Right kidney (tissue), 1 donor: ENCODE measurements around the gene NEUROG3.
"Not testable (repeated sequence)": the region's sequence is repeated elsewhere in the genome, so short reads cannot be mapped to it uniquely, and the experiment has no call there.

ENCODE experiments used
- DNase-seq: peaks from one replicate; pipeline ENCODE4 v3.0.0-alpha.2; 2016

Gene NEUROG3

GRCh38 chr10:69571618-69572158, 1.5 kb downstream of the NEUROG3 start:
- no peak for DNase-seq

- DNase-seq = no peak
Measured at GRCh38 chr10:69570050-69570816, 3.0 kb downstream of the NEUROG3 start.

- no peak for DNase-seq
Measured at GRCh38 chr10:69569396-69569934, 3.8 kb downstream of the NEUROG3 start.

GRCh38 chr10:69568472-69569395, 4.5 kb downstream of the NEUROG3 start:
- DNase-seq = no peak

DNA sequence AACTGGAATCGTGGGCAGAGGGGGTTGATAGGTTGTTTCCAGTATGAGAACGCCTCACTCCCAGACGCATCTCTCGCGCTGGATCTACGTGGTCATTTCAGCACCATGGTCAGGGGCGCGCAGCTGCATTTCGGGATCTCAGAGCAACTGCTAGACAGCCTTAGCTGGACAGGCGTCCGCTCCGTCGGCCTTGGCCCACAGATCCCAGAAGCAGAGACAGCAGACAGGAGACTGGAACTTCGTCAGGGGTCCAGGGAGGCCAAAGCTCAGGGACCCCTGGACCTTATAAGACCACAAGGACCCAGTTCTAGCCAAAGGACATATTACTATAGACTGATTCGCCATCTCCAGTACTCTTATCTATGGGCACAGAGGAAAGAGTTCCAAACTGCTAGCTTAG, 5.3 kb downstream of the NEUROG3 start:
- peak; percentile 48 for DNase-seq

DNA sequence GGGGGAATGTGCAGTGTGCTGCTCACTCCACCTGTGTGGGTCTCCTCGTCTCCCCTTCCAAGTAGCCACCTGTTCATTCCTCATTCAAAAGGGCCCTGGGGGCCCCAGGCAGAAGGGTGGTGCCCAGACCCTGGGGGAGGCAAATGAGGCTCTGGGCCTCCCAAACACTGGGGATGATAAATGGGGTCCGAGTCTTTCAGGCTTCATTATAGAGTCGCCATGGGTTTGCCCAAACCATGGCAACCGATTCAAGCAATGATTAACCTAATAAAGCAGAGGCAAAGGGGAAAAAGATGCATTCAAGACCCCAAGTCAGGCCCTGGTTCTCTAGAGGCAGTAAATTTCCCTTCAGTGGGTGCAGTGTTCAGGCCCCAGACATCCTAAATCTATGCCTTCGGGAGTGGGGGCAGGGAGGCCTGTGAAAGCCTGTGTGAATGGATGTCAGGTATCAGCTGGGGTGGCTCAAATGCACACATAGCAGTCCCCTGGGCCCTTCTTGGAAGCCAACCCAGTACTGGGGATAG, 10.4 kb downstream of the NEUROG3 start:
- no peak for DNase-seq

- DNase-seq = no peak
Measured at GRCh38 chr10:69559525-69559924, 13.7 kb downstream of the NEUROG3 start.

DNA sequence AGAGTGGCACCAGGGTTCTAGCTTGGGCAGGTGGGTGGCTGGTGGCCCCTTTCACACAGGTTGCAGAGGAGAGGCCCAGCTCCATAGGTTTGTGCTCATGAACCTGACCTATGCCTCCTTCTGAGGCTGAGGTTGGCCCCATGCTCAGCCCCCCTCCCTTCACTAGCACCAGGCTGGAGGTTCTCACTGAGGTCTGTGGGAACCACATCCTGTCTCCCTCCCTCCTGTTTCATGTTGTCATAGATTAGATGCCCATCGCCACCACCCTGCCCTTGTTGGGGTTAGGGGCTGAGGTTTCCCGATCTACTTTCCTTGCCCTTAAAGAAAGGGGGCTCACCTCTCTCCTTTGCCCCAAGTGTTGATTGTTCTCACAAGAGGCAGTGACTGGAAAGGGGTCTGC, 14.7 kb downstream of the NEUROG3 start:
- DNase-seq = no peak

DNA sequence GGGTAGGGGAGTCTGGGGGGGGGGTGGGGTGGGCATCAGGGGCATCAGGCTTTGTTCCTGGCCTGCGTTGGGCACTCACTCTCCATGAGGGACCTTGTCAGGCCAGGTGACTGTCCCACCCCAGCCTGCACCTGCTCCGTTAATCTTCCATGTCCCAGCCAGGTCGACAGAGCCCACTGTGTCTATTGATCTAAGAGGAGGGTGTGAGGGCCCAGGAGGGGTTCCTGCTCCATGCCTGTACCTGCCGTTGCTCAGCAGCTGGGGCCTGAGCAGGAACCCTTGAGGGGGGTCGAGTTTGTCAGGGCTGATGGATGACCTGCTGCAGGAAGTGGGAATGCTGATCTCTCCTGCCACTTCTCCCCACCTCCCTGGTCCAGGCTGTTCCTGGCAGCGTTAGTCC, 18.6 kb downstream of the NEUROG3 start:
- DNase-seq = no peak

DNA sequence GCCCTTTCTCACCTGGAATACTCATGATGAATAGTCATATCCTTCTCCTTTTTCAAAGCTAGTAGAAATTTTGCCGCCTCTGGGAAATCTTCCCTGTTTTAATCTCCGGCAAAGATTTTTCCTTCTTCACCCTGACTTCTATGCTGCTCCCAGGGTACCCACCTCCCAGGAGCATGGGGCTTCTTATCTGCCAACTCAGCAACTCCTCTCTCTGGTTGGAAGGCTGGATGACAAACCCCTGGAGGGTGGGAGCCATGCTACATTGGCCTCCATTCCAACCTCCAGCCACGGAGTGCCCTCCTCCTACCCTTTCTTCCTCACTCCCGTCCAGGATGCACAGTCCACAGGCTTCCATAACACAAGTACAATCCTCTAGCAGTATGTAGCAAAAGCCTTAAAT, 19.9 kb downstream of the NEUROG3 start:
- DNase-seq = no peak

GRCh38 chr10:69552268-69552667, 21.0 kb downstream of the NEUROG3 start:
- DNase-seq = no peak

DNA sequence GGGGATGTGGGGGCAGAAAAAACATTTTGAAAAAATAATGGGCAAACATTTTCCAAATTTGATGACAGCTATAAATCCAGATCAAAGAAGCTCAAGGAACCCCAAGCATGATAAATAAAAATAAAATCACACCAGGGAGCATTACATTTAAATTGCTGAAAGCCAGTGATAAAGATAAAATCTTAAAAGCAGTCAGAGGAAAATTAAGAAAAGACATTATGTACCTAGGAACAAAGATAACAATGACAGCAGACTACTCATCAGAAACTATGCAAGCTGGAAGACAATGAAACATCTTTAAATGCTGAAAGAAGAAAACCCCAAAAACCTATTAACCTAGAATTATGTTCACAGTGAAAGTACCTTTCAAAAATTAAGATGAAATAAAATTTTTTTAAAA, 23.3 kb downstream of the NEUROG3 start:
- DNase-seq = no peak

DNA sequence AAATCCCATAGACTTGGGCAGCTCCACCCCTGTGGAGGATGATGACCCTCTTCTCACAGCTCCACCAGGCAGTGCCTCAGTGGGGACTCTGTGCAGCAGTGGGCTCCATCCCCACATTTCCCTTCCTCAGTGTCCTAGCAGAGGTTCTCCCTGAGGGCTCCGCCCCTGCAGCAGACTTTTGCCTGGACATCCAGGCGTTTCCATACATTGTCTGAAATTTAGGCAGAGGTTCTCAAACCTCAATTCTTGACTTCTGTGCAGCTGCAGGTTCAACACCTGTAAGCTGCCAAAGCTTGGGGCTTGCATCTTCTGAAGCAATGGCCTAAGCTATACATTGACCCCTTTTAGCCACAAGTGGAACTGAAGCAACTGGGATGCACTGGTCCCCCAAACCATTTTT, 31.8 kb downstream of the NEUROG3 start:
- no peak for DNase-seq

DNA sequence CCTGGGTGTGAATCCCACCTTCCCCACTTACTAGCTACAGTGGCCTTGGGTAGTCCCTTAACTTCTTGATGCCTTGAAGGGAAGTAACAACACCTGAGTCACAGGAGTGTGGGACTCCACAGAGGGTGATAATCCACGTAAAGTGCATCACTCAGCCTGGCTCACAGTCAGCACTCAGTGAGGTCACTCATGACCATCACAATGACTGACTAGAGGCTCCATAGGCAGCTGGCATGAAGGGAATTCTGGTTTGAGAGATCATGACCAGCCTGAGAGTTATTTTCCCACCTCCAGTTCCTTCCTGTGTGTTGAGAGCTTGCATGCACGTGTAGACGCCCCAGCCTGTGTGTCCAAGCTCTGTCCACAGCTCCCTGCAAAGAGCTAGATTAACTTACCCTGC, 34.8 kb downstream of the NEUROG3 start:
- no peak for DNase-seq

- no peak for DNase-seq
Measured at GRCh38 chr10:69537449-69537848, 35.8 kb downstream of the NEUROG3 start.

DNA sequence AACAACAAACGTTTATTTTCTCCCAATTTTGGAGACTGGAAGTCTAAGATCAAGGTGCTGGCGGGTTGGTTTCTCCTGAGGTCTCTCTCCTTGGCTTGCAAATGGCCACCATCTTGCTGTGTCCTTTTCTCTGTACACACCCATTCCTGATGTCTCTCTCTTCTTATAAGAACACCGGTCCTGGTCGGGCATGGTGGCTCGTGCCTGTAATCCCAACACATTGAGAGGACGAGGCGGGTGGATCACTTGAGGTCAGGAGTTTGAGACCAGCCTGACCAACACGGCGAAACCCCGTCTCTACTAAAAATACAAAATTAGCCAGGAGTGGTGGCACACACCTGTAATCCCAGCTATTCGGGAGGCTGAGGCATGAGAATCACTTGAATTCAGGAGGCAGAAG, 36.7 kb downstream of the NEUROG3 start:
- not testable (repeated sequence) for DNase-seq

DNA sequence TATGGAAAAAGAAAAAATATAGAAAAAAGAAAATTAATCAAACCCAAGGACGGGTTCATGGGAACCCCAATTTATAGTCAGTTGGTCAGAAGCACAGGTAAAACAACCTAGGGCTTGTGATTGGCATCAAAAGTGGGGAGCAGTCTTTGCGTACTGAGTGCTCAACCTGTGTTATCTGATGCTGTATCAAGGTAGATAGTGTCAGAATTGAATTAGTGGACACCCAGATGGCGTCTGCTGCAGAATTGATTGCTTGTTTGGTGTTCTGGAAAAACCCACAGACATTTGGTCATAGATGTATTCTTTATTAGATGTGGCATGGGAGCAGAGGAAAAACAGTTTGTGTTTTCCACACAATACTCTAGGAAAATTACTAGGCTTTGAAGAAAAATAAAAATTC, 39.6 kb downstream of the NEUROG3 start:
- no peak for DNase-seq

- DNase-seq = no peak
Measured at GRCh38 chr10:69527961-69528360, 45.3 kb downstream of the NEUROG3 start.
